GM18907 (cell line): ENCODE measurements around the gene SUN5.
"Not testable (repeated sequence)": the region's sequence is repeated elsewhere in the genome, so short reads cannot be mapped to it uniquely, and the experiment has no call there.

ENCODE experiments used
- ATAC-seq: cut with Tn5 transposase; IDR thresholded peaks from one replicate; pipeline ENCODE4 v1.9.1; 2021; ENCODE audit warnings: mild to moderate bottlenecking, moderate library complexity; ENCODE audit not compliant: unreplicated experiment

SUN5 gene, protein sequence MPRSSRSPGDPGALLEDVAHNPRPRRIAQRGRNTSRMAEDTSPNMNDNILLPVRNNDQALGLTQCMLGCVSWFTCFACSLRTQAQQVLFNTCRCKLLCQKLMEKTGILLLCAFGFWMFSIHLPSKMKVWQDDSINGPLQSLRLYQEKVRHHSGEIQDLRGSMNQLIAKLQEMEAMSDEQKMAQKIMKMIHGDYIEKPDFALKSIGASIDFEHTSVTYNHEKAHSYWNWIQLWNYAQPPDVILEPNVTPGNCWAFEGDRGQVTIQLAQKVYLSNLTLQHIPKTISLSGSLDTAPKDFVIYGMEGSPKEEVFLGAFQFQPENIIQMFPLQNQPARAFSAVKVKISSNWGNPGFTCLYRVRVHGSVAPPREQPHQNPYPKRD

DNA sequence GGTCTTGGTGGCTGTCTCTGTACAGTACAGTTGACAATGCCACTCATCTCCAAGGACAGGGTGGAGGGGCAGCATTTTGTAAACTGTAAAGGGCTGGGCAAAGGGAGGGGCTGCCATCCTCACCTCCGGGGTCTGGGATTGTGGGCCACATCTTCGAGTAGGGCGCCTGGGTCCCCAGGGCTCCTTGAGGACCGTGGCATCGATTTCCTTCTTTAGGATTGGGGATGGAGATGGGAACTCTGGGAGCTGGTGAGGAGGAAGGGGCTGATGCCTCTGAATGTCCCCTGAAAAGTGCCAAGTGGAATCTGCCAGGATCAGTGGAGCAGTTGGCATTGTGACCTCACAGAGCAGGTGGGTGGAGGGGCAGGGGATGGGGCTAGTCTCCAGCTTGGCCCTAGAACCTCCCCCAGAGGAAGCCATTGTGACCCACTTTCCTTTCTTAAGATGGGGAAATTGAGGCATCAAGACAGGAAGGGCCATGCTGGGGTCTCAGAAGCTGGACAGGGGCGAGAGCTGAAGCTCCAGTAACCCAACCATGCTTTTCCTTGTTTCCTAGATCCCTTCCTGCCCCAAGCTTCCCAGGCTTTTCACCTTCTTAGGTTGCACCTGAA, at the start of gene SUN5:
Gene SUN5, minus strand, starts transcription at position 293 of the 611 bp plus-strand sequence. Its CDS starts 93 bp downstream, at position 200.
- ATAC-seq = no peak

DNA sequence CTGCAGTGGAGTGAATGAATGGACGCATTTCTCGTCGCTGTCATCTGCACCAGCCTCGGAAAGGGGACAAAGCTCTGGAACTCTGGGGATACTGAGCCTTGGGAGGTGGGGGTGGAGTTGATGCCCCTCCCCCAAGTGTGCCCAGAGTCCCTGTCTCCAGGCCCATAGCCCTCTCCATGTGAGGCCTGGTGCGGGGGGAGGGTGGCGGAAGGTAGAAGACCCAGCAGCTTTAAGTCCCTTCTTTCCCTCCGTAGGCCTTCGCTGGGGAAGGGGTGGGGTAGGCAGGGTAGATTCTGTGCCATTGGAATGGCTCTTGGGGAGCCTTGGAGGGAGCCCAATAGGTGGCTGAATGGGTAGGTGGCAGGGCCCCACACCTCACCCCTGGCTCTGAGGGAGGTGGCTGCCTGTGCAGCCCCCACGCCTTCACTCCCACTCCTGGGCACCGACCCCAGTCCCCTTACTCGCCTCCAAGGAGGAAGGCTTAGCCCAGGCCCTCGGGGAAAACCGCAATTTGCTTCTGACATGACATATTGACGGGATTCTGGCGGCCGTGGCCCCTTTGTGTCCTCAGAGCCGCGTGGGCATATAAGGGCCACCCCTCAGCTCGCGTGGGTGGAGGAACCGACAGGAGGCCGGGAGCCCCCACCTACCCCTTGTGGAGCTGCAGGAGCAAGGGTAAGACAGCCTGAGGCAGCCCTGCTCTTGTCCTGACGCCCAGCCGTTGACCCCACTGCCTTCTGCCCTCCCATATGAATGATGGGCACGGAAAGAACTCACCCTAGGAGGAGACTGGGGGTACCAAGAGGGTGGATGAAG, 49.3 kb upstream of the SUN5 start, which contains the start of gene BPIFB3:
Gene BPIFB3, plus strand, starts transcription at position 613 of the 816 bp plus-strand sequence. CDS start 1,533 bp downstream, outside the sequence.
- ATAC-seq = no peak

DNA sequence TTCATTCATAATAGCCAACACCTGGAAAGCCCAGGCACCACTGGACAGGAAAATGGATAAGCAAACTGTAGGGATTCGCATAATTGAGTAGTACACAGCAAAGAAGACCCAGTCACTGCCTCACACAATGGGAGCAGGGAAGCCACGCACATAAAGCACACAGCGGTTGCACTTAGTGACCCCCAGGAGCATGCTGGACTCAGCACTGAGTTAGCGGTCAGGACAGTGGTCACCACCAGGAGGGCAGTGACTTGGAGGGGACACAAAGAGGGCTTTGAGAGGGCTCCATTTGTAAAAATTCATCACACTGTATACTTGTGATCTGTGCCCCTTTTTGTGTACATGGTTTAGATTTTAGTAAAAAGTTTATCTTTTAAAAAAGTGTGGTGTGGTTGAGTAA, 47.1 kb upstream of the SUN5 start:
- ATAC-seq = no peak

DNA sequence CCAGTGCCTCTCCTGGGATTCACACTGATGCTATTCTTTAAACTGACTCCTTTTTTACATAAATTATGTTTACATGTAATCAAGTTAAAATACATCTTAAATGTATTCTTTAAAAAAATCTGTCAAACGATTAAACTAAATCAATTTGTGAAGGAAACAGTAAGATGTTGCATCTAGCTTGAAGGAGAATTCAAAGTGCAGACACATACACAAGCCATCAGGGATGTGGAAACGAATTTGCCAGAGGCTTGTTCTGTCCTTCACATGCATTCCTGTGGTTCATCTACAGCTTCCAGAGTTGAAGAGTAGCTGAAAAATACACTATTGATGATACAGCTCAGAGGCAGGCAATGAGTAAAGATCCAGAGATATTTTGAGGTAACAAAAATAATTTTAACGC, 42.2 kb upstream of the SUN5 start:
- no peak for ATAC-seq

DNA sequence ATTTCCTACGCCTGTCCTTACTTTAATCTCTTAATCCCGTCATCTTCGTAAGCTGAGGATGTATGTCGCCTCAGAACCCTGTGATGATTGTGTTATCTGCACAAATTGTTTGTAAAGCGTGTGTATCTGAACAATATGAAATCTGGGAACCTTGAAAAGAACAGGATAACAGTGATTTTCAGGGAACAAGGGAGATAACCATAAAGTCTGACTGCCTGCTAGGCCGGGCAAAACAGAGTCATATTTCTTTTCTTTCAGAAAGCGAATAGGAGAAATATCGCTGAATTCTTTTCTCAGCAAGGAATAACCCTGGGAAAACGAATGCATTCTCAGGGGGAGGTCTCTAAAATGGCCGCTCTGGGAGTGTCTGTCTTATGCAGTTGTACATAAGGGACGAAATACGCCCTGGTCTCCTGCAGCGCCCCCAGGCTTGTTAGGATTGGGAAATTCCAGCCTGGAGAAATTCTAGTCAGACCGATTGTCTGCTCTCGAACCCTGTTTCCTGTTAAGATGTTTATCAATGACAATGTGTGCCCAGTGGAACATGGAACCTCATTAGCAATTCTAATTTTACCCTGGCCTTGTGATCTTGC, 41.0 kb upstream of the SUN5 start:
- not testable (repeated sequence) for ATAC-seq

DNA sequence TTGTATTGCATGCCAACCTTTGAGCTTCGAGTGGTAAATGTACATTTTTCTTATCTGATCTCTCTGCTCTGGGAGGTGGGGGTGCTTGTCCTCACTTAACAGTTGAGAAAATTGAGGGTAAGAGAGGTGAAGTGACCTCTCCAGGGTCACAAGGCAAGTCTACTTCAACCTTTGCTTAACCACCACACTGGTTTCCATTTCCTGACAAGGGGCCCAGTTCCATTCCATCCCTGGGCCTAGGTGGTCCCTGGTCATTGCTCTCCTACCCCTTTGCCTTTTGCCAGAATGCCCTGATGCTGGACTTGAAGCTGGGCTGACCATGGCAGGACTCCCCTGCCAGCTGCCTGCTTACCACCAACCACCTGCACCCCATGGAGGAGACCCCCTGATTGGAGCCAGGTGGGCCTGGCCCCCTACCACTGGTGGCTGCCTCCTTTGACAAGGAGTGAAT, 39.5 kb upstream of the SUN5 start:
- ATAC-seq = no peak

DNA sequence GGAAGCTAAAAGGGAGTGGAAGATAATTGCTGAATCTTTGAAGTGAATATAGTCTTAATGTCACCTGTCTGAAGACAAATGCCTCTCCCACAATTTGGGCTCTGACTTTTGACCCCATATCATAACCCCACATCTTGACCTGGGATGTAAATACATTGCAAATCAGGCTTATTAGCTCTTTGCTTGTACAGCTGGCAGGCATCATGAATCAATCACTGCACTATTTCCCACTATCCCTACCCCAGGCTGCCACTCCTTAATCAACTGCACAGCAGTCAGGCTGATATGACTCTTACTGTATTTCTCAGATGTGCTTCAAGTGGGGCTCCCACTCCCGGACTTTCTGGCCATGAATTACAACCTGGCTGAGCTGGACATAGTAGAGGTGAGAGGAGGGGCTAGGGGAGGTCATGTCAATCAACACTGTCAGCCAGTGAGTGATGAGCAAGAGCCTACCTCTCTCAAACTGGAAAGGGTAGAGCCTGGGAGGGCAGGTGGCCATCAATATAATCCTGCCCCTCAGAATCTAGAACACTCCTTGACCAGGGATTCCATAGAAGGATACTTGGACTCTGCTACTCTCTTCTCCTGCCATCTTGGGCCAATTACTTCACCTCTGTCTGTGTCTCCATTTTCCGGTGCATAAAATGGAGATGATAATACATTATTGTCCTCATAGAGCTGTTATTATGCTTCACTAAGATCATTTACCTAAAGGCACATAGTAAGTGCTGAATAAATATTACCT, 38.9 kb upstream of the SUN5 start:
- no peak for ATAC-seq

DNA sequence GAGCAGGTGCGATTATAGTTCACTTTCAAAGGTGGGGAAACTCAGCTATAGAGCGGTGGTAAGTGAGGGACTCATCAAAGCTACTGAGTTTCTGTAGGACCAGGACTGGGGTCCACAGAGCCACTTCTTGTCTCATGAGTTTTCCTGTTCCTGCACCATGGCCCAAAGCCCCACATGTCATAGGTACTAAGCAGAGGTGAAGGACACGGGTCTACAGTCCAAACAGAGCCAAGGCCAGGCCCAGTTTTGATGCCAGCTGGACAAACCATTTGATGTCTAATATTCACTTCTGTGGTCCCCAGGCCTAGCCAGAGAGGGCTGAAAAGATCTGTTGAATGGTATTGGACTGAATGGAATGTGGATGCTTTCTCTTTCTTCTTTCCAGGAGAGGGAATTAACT, 38.2 kb upstream of the SUN5 start:
- no peak for ATAC-seq

DNA sequence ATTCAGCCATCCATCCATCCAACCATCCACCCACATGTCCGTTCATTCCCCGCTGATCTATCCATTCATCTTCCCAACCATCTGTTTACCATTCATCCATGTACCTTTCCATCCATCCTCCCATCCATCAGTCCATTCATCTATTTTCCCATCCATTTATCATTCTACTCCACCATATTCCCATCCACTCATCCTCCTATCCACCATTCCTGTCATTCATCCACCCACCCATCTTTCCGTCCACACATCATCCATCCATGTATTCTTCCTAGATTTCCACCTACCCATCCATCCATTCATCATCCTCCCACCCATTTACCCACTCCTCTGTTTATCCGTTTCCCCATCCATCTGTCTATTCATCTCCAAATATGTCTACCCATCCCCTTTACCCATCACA, 34.0 kb upstream of the SUN5 start:
- ATAC-seq = no peak

DNA sequence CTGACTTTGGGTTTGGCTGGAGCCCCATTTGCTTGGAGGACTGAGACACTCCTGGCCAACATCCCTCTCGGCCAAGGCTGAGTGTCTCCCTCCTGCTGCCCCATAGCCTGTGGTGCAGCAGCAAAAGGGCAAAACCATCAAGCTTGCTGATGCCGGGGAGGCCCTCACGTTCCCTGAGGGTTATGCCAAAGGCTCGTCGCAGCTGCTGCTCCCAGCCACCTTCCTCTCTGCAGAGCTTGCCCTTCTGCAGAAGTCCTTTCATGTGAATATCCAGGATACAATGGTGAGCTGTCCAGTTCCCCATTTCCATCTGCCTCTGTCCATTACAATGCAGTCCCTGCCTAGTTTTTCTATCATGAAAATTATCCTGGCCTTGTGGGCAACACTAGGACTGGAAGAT, 33.2 kb upstream of the SUN5 start:
- ATAC-seq = no peak

DNA sequence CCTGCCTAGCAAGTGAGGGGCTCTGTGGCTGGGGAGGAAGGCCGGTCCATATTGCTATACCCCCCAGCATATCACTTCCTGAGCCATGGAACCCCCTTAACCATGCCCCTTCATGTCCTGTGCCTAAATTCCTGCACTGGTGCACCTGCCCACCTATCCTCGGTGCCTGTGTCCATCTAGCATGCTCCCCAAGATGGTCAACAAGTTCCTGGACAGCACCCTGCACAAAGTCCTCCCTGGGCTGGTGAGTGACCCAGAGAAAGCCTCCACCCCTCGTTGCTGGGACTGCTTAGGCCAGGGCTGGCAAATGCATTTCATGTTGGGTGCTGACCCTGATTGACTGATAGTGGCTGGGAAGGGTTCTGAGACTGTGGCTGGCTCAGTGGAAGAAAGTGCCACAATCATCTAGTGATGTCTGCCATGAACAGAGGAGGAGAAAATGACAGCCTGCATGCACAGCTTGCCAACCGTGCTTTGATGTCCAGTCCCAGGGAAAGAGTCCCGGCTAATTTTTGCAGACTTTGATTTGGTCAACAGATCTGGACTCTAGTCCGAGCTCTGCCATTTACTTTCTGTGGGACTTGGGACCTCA, 30.8 kb upstream of the SUN5 start:
- ATAC-seq = no peak

DNA sequence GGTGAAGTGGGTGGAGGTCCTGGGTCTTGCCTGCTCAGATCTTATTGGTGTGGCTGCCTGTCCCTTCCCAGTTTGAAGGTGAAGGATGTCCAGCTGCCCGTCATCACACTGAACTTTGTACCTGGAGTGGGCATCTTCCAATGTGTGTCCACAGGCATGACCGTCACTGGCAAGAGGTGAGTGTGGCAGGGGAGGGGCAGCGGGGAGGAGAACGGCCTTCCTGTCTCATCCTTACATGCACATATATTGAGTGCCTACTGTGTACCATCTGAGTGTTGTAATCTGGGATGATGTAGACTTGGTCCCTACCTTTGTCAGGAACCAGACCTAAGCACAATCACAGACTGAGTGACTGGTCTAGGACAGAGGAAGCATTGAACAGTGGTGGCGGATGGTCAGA, 29.9 kb upstream of the SUN5 start:
- ATAC-seq = no peak

DNA sequence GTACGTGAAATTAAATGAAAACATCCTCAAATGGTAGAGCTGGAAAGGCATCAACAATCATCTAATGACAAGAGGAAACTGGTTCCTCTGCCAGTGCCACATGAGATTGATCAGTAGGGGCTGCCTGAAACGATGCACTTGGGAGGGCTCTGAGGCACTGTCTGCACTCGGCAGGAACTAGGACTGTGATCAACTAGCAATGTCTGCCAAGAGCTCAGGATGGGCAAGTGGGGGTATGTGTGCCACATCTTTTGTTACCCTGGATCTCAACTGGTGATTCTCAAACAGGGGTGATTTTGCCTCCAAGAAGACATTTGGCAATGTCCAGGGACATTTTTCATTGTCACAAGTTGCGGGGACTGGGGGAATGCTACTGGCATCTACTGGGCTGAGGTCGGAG, 29.1 kb upstream of the SUN5 start:
- no peak for ATAC-seq

DNA sequence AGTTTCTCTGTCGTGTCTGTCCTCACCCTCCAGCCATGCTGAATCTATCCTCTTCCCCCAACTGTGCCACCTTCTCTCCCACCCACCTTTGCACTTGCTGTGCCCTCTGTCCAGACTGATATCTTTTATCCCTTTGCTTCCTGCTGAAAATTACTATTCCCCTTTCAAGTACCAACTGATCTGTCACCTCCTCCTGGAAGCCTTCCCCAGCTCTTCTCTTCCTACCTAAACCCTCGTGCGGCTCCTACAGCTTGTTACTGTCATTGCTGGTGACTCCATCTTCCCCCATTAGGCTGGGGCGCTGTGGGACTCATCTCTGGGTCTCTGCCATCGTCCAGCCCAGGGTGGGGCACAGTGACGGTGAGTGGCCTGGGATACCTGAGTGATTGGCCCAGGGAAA, 28.3 kb upstream of the SUN5 start:
- no peak for ATAC-seq

DNA sequence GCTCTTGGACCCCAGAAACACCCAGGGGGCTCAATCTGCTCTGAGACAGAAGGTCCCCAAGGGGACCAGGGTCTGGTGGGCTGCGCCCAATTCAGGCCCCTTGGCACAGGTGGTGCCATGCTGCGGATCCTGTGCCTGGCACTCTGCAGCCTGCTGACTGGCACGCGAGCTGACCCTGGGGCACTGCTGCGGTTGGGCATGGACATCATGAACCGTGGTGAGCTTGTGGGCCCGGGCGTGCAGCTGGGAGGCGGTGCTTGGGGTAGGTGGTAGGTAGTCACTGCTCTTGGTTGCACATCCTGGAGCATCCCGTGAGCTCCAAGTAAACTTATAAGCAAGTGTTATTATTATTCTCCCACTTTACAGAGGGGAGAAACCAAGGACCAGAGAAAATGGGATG, 27.3 kb upstream of the SUN5 start, which contains the start of gene BPIFB6:
Gene BPIFB6, plus strand, starts transcription at position 118 of the 400 bp plus-strand sequence. Its CDS starts 0 bp downstream, at position 118.
- no peak for ATAC-seq

DNA sequence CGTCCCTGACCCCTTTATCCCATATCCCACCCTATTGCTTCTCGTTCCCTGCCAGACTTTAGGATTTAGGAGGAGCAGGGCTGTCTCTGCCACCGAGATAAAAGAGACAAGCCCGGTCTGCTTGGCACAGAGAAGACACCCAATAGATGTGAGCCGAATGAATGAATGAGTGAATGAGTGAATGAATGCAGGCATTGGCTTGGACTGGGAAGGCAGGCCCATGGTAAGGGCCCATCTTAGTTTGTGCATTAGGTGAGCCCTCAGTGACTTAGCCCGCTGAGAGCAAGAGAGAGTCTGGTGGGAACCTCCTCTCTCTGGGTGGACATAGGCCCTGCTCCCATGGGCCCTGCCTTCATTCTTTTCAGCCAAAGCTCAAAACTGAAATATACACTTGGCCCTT, 26.3 kb upstream of the SUN5 start:
- no peak for ATAC-seq

DNA sequence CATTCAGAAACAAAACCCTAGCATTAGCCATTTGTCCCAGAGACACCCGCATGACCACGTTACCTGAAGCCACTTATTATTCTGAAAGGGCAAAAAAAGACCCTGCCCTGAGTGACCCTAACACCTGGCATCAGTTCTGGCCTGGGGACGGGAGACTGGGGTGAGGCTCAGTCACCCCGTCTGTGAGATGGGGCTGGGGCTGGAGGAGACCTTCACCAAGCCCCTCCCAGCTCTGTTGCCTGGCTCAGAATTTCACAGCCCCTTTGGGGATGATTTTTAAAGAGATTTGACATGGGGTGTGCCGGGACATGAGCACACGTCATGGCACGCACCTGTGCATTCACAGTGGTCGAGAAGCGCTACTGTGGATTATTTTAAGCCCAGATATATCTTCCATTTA, 25.8 kb upstream of the SUN5 start:
- no peak for ATAC-seq

DNA sequence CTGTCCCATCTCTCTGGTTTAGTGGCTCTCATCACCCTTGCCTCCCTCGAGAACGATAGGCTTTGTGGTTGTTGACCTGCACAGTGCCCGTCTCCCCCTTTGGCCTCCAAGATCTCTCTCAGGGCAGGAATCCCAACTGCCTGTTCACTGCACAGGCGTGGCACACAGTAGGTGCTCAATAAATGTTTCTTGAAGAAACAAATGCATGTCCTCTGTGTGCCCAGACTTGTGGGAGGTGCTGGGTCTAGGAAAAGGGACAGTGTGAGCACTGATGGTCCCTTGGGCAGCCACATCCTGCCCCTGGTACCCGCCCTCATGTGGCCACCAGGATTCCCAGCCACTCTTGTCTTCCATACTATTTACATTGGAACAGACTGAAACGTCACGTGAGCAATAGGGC, 24.6 kb upstream of the SUN5 start:
- no peak for ATAC-seq

DNA sequence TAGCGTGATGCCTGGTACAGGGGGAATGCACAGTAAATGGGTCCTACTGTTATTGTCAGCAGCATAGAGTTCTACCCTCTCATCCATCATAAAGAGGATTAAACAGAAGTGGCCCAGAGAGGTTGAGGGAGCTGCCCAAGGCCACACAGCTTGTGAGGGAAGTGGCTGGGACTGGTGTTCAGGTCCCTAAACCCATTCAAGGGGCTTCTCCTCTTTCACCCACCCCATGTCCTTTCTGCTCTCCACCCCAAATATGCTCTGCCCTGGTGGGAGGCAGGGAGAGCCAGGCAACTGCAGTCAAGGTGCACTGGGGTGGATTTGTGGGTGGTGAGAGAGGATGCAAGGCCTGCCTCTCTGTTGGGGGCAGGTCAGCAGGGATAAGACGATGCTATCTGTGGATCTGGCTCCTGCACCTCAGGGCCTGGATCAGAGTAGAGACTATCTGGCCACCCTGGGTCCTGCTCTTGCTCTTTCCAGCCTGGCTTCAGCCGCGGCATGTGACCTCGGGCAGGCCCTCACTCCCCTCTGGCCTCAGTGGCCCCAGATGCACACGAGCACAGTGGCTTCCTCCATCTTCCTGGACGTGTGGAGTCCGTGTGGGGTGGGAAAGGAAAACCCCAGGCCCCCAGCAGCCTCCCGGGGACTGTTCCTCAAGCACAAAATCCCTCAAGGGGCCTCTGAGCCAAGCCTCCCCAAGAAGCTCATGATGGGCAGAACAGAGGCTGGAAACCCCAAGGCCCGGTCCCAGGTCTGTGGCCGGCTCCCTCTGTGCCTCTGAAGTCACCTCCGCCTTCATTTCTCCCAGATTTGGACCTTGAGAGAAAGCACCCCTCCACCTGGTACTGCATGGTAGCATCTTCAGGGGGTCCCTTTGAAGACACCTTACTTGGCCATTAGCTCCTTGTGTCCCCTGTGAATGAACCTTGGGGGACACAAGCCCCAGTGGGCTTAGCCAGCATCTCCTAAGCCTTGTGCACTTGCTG, 23.8 kb upstream of the SUN5 start:
- no peak for ATAC-seq
